ENCODE data around the gene ABCC4. TPM values are rescaled to one million over a fixed set of nuclear protein-coding genes. Genes with fewer than 3 reads are reported as not detected.

ABCC4 gene
- total and polyA plus RNA-seq, 2 experiments from 2014 or later: 9.8 to 23.3 TPM

DNA sequence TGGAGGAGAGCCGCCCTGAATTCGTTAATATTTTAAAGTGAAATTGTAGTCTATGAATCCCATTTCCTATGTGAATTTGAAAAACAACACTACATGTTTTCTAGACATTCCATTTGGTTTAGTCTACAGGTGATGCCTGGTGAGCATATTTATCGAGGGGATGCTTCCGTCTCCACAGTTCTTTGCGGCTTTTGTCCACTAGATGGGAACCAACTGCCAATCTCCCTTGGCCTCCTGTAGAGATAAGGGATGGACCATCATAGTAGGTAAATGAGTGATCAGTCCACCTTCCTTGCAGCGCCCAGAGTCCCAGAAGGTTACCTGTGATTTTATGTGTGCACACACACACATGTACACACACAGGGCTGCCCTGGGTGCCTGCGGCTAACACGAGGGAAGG is 299.1 kb downstream of the ABCC4 start:
- DNase-seq (ENCODE audit: low spot score): no peak
- TF ChIP-seq, protein P1, sequence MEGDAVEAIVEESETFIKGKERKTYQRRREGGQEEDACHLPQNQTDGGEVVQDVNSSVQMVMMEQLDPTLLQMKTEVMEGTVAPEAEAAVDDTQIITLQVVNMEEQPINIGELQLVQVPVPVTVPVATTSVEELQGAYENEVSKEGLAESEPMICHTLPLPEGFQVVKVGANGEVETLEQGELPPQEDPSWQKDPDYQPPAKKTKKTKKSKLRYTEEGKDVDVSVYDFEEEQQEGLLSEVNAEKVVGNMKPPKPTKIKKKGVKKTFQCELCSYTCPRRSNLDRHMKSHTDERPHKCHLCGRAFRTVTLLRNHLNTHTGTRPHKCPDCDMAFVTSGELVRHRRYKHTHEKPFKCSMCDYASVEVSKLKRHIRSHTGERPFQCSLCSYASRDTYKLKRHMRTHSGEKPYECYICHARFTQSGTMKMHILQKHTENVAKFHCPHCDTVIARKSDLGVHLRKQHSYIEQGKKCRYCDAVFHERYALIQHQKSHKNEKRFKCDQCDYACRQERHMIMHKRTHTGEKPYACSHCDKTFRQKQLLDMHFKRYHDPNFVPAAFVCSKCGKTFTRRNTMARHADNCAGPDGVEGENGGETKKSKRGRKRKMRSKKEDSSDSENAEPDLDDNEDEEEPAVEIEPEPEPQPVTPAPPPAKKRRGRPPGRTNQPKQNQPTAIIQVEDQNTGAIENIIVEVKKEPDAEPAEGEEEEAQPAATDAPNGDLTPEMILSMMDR (IDR thresholded peaks at IDR 0.05; ENCODE audit: poor library complexity): no peak
- TF ChIP-seq EZH2 (IDR thresholded peaks at IDR 0.05; ENCODE audit: borderline replicate concordance) (no peak), EZH2phosphoT487 (IDR thresholded peaks at IDR 0.05; ENCODE audit: low read depth, severe bottlenecking, unreplicated experiment) (no peak)
- 95% methylated on average over 8 of the region's 8 CpGs for WGBS (ENCODE audit: low lambda C conversion rate, missing lambda C conversion rate)
- no peak overlapping the region for H3K27ac ChIP-seq
- H3K4me2 ChIP-seq: no peak overlapping the region
- no peaks in the 10 kb centered on the region for H4K20me1 ChIP-seq (ENCODE audit: insufficient read depth, poor library complexity, severe bottlenecking)
- H3K79me2 ChIP-seq: no peaks in the 10 kb centered on the region
- H3K27me3 ChIP-seq: no peaks in the 10 kb centered on the region
- H3K4me3 ChIP-seq: no peak overlapping the region
- no peaks in the 10 kb centered on the region for H3K4me1 ChIP-seq (ENCODE audit: insufficient read depth)
- no peaks in the 10 kb centered on the region for H3K36me3 ChIP-seq (replicated peaks; ENCODE audit: insufficient read depth, low read depth)
- H2AFZ ChIP-seq: no peak overlapping the region
- no peaks in the 10 kb centered on the region for H3K9me2 ChIP-seq (replicated peaks; ENCODE audit: insufficient read depth)
- no peaks in the 10 kb centered on the region for H3K9me3 ChIP-seq (ENCODE audit: low read depth)

DNA sequence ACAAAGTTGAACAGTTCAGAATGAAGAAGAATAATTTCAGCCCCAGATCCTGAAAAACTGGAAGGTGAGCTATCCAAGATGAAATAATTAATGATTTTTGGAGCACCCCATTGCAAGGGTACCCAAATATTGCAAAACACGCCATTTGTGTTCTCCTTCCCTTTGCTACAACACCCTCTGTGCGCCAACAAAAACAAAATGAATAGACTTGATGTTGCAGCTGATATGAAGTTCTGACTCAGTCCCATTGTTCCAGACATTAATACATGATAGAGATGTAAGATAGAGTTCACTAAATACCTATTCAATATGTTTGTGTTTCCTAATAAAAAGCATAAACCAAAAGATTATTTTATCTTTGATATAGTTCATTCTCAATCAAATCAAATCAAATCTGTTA is 301.4 kb downstream of the ABCC4 start:
- H3K4me3 ChIP-seq: no peak overlapping the region
- no peak for DNase-seq (ENCODE audit: low spot score)
- H2AFZ ChIP-seq: no peak overlapping the region
- no peak overlapping the region for H3K4me2 ChIP-seq
- no peaks in the 10 kb centered on the region for H3K9me3 ChIP-seq (ENCODE audit: low read depth)
- no peaks in the 10 kb centered on the region for H3K4me1 ChIP-seq (ENCODE audit: insufficient read depth)
- H3K27me3 ChIP-seq: no peaks in the 10 kb centered on the region
- H3K9me2 ChIP-seq (replicated peaks; ENCODE audit: insufficient read depth): no peaks in the 10 kb centered on the region
- no peaks in the 10 kb centered on the region for H3K36me3 ChIP-seq (replicated peaks; ENCODE audit: insufficient read depth, low read depth)
- no peak overlapping the region for H3K27ac ChIP-seq
- WGBS (ENCODE audit: low lambda C conversion rate, missing lambda C conversion rate): 92% methylated on average over 2 of the region's 2 CpGs
- H3K79me2 ChIP-seq: no peaks in the 10 kb centered on the region
- TF ChIP-seq EZH2 (IDR thresholded peaks at IDR 0.05; ENCODE audit: borderline replicate concordance) (no peak), EZH2phosphoT487 (IDR thresholded peaks at IDR 0.05; ENCODE audit: low read depth, severe bottlenecking, unreplicated experiment) (no peak)
- TF ChIP-seq, protein P1 (IDR thresholded peaks at IDR 0.05; ENCODE audit: poor library complexity): no peak
- no peaks in the 10 kb centered on the region for H4K20me1 ChIP-seq (ENCODE audit: insufficient read depth, poor library complexity, severe bottlenecking)

DNA sequence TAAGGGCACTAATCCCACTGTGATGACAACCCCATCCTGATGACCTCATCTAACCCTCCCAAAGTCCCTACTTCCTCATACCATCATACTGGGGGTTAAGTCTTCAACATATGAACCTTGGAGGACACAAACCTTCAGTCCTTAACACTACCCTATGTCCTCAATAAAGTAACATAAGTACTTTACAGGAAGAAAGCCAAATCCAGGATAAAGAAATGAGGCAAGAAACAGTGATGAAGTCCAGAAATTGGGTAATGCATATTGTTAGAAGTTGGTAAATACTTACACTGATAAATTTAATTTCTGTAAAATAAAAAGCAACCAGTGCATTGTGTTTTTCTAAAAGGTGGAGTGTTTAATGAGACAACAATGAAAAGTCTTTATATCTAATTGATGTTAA is 304.1 kb downstream of the ABCC4 start:
- no peak for DNase-seq (ENCODE audit: low spot score)
- H3K9me3 ChIP-seq (ENCODE audit: low read depth): no peaks in the 10 kb centered on the region
- no peaks in the 10 kb centered on the region for H3K4me1 ChIP-seq (ENCODE audit: insufficient read depth)
- no peaks in the 10 kb centered on the region for H3K9me2 ChIP-seq (replicated peaks; ENCODE audit: insufficient read depth)
- no peaks in the 10 kb centered on the region for H3K79me2 ChIP-seq
- no peaks in the 10 kb centered on the region for H3K36me3 ChIP-seq (replicated peaks; ENCODE audit: insufficient read depth, low read depth)
- H4K20me1 ChIP-seq (ENCODE audit: insufficient read depth, poor library complexity, severe bottlenecking): no peaks in the 10 kb centered on the region
- no peak overlapping the region for H3K27ac ChIP-seq
- H2AFZ ChIP-seq: no peak overlapping the region
- no peaks in the 10 kb centered on the region for H3K27me3 ChIP-seq
- no peak for TF ChIP-seq EZH2phosphoT487 (IDR thresholded peaks at IDR 0.05; ENCODE audit: low read depth, severe bottlenecking, unreplicated experiment)
- TF ChIP-seq, protein P1 (IDR thresholded peaks at IDR 0.05; ENCODE audit: poor library complexity): no peak
- no peak for TF ChIP-seq EZH2 (IDR thresholded peaks at IDR 0.05; ENCODE audit: borderline replicate concordance)
- H3K4me2 ChIP-seq: no peak overlapping the region
- H3K4me3 ChIP-seq: no peak overlapping the region

DNA sequence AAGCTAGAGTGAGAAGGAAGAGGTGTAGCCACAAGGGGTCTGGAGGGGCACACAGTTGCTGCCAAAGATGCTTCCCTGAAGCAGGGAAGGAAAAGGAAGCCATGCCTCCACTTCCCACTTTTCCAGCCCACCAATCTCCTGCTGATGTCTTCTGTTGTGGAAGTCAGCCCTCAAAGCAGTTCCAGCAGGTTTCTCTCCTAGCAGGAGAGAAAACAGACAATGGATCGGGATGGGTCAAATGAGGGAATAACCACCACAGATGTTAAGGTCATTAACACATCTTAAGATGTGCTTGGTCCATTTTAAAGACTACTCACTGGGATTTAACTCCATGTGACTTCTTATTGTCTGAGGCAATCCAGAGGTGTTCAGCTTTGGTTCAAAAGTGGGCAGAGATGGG is 304.8 kb downstream of the ABCC4 start:
- H4K20me1 ChIP-seq (ENCODE audit: insufficient read depth, poor library complexity, severe bottlenecking): no peaks in the 10 kb centered on the region
- no peaks in the 10 kb centered on the region for H3K36me3 ChIP-seq (replicated peaks; ENCODE audit: insufficient read depth, low read depth)
- H3K27ac ChIP-seq: no peak overlapping the region
- TF ChIP-seq, protein P1 (IDR thresholded peaks at IDR 0.05; ENCODE audit: poor library complexity): no peak
- TF ChIP-seq EZH2phosphoT487 (IDR thresholded peaks at IDR 0.05; ENCODE audit: low read depth, severe bottlenecking, unreplicated experiment): no peak
- TF ChIP-seq EZH2 (IDR thresholded peaks at IDR 0.05; ENCODE audit: borderline replicate concordance): no peak
- no peaks in the 10 kb centered on the region for H3K27me3 ChIP-seq
- H3K9me2 ChIP-seq (replicated peaks; ENCODE audit: insufficient read depth): no peaks in the 10 kb centered on the region
- H3K4me3 ChIP-seq: no peak overlapping the region
- no peak overlapping the region for H3K4me2 ChIP-seq
- no peak overlapping the region for H2AFZ ChIP-seq
- H3K9me3 ChIP-seq (ENCODE audit: low read depth): no peaks in the 10 kb centered on the region
- no peaks in the 10 kb centered on the region for H3K79me2 ChIP-seq
- H3K4me1 ChIP-seq (ENCODE audit: insufficient read depth): no peaks in the 10 kb centered on the region
- no peak for DNase-seq (ENCODE audit: low spot score)
- WGBS (ENCODE audit: low lambda C conversion rate, missing lambda C conversion rate): 67% methylated on average over 1 of the region's 1 CpG

Data from hepatocyte (in vitro differentiated cells).